HG02852 (cell line): ENCODE measurements around the gene KCNK5.

Source experiments
- ATAC-seq: cut with Tn5 transposase; IDR thresholded peaks from one replicate; pipeline ENCODE4 v1.9.1; 2021; ENCODE audit warnings: mild to moderate bottlenecking, moderate library complexity; ENCODE audit not compliant: unreplicated experiment

The KCNK5 gene

GRCh38 chr6:39199231-39199940 is 29.9 kb downstream of the KCNK5 start:
- no peak for ATAC-seq

DNA sequence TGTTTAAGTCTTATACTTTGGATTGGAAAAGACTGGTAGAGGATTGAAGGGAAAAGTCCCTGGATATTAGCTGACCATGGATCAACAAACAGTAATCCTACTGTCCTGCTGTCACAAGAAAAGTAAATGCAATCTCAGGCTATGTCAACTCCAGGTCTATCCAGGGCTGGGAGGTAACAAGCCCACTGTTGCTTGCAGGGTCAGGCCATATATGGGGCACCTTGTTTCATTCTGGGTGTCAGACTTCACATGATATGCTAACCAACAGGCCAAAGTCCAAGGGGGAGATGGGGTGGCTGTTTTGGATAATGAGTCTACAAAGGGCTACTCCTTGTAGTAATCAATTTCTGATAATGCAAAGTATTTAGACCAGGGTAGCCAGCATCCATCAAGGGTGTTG is 30.7 kb downstream of the KCNK5 start:
- ATAC-seq, result no peak

DNA sequence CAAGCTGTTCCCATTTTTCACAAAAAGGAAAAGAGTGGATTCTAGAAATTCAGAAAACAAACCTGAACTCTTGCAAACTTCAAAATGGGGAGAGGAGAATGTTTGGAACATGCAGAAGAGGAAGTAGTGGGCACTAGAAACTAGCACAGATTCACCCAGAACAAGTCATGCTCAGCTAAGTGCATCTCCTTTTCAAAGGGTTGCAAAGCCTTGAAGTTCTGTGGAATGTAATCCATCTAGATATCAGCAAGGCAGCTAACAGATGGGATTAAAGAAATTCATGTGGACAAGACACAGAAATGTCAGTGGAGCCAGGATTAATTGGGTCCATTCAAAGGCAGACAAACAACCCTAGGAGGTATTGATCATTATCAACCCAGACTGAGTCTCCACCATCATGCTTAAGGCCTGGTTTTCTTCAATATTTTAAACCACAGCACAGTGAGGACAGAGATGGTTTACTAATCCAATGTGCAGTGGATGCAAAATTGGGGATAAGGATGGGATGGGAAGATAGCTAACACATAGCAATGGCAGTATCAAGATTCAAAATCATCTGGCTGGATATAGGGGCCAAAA is 31.3 kb downstream of the KCNK5 start:
- ATAC-seq, result no peak

DNA sequence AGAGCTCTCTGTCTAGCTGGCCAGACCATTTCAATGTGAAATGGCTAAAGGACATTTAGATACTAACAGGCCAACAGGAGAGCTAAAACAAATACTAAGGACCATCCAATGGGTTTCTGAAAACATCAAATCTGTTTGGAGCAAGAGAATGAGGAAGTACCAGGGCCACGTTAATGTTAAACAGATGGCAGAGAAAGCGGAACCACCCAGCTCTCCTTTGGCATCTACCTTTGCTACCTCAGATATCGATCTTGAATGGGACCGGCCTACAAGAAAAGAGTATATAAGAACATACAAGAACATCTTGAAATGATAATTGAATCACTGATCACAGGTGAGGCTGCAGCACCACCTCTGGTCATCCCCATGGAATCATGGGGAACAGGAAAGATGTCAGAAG is 31.8 kb downstream of the KCNK5 start:
- no peak for ATAC-seq

DNA sequence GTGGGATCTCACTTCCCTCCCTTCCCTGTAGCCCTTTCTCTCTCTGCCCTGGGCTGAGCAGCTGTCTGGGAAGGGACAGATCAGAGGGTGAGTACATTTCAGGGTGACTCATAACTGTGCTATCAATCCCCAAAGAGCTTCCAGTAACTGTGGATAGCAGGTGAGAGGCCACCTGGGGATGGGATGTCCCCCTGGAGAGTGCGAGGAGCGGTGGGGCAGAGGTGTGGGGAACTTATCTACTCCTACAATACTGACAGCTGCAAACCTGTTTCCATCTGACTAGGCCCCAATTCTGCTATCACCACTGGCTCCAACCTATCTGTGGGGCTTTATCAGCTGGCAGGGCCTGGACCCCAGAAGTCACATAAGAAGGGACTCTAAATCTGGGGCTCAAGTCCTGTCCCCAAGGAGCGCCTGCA is 32.6 kb downstream of the KCNK5 start:
- no peak for ATAC-seq

- ATAC-seq, result no peak
These were observed 33.4 kb downstream of the KCNK5 start for GRCh38 chr6:39195792-39196385.

- no peak for ATAC-seq
These were observed 34.8 kb downstream of the KCNK5 start for GRCh38 chr6:39194466-39194865.

DNA sequence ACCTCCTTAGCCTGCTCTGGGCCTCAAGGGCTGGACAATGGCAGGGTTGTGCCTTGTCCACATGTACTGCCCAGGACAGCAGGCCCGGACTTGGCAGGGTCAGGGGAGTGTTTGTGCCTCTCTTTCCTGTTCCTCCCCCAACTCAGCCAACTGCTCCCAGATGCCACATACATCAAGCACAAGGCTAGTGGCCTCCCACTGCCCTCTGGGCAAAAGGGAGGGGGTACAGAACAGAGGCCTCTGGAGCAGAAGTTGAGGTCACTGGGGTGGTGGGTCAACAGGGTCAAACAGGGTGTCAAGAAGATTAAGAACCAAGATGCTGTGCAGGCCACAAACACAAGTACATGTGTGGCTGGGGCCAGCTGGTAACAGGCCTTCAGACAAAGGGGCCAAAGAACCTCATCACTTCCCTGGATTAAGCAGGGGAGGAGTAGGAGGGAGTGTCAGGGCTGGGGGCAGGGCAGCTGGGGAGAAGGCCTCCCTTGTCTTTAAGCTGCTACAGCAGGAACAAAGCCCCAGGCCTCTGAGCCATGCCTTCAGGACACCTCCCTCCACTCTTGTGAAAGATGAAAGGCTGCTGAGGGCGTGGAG is 36.0 kb downstream of the KCNK5 start:
- no peak for ATAC-seq

GRCh38 chr6:39192736-39193135 is 36.5 kb downstream of the KCNK5 start:
- ATAC-seq, result no peak

DNA sequence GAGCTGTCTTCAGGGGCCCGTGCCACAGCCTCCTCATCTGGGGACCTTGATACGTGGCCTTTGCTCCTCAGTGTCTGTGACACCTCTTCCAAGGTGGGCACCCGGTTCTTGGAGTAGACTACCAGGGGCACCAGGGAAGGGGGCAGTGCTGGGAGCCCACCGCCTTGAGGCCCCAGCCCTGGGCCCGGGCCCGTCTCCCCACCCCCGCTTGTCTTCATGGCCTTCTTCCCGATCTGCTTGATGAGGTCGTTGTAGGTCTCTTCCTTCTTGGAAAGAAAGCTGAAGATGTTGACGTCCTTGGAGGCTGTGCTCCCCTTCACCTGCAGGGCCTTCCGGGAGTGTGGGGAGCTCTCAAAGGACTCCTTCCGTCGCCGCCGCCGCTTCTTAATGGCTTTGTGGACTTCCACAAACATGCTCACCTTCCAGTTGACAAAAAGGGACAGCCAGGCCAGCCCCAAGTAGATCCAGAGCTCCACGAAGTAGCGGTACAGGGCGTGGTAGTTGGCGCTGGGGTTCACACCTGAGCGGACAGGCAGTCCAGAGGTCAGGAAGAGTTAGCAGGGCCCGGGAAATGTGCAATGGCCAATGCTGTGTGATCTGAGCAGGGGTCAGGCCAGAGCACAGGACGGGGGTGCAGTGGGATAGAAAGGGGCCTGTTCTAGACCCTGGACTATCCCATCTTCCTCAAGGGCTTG is 37.9 kb downstream of the KCNK5 start:
- ATAC-seq, result no peak

- ATAC-seq, result no peak
These were observed 38.6 kb downstream of the KCNK5 start for GRCh38 chr6:39190545-39191235.

DNA sequence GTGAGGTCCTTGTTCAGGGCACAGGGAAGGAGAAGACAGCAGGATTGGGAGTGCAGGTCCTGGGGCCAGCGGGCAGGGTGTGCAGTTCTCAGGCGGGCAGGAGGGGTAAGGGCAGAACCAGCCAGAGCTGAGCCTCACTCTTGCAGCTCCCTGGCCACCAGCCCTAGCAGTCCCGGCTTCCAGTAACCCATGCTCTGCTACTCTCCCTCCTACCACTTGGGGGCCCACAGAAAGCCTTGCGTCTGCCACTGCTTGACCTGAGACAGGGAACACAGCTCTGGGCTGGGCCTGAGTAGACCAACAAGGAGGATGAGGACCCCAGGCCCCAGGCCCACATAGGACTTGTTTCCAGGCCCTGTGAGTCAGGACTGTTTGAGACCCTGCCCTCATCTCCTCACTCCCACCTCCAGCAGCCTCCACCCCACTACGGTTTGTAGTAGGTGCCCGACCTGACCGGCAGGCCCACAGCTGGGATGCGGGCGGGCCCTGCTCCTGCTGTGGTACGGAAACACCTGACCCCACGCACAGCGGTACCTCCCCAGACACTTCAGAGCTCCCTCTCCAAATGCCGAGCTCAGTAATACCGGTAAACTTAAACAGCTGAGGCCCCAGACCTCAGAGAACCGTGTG is 39.2 kb downstream of the KCNK5 start:
- peak; percentile 47 for ATAC-seq

DNA sequence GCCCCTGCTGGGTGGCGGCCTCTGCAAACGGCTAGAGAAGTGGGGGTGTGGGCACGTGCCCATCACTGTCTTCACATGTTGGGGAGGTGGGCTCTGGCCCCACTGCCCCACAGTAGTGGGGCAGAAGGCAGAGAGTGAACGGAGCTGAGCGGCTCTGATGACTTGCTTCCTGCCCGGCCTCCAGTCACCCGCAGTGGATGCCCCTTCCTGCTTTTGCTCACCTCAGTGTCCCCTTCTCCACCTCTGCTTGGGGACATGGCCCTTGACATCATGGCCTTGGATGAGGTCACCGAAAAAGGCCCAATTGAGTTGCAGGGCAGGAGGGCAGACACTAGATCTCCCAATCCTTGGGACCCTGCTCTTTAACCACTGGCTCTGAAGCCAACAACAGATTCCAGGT is 40.1 kb downstream of the KCNK5 start:
- no peak for ATAC-seq

GRCh38 chr6:39188571-39188970 is 40.7 kb downstream of the KCNK5 start:
- ATAC-seq, result no peak

DNA sequence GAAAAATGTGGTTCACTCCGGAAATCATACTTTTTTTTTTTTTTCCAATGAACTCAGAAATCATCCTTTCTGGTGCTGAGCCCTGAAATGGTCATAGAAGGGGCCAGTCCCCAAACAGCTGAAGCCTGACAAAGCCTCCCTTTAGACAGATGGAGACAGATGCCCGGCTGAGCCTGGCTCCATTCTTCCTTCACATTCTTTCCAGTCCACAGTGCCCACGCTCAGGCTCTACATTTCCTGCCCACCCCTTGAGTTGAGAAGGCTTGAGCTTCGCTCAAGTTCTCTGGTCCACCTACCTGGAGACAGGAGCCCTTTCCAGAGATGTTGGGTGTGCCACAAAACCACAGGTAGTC is 41.2 kb downstream of the KCNK5 start:
- no peak for ATAC-seq

- no peak for ATAC-seq
These were observed 44.2 kb downstream of the KCNK5 start for GRCh38 chr6:39184906-39185580.

- ATAC-seq, result no peak
These were observed 46.7 kb downstream of the KCNK5 start for GRCh38 chr6:39182604-39183003.

- ATAC-seq, result no peak
These were observed 47.4 kb downstream of the KCNK5 start for GRCh38 chr6:39181826-39182225.

GRCh38 chr6:39181333-39181732 is 47.9 kb downstream of the KCNK5 start:
- ATAC-seq, result no peak

DNA sequence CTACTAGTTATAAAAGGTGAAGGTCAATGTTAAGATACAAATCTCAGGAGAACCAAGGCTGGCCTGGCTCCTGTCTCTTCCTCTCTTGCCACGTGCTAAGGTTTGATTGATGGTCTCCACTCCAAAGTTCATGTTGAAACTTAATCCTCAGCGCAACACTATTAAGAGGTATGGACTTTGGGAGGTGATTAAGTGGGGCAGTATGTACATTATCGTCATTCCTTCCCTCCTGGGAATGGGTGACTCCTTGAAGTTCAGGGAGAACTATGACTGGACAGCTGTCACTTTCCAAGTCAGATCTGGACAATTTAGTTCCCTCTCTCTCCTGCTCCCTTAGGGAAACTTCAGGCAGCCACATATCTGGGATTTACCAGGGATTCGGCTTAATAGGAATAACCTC is 50.5 kb downstream of the KCNK5 start:
- ATAC-seq, result no peak
